MCF 10A (cell line): ENCODE results near the gene ZBTB48. TPM values are rescaled to one million over a fixed set of nuclear protein-coding genes. Genes with fewer than 3 reads are reported as not detected.
A peak's percentile ranks its signal among the peaks of the same experiment; 100 is the strongest.

Experiments
- BruUV-seq: library from RNA; stranded (reverse); fragments of 400-500 nt; replicated peaks from 2 replicates; lab custom pipeline; 2021; lab: Mats Ljungman, UMichigan
- CTCF ChIA-PET: fragments of 300-600 bp; sonication (Branson Sonifier 250); formaldehyde crosslinking; extraction: SDS; loops from one replicate; lab custom pipeline; 2021; ENCODE audit warnings: antibody characterized with exemption, inconsistent platforms; lab: Yijun Ruan, JAX
- POLR2A ChIA-PET: fragments of 300-600, 350-650 bp; sonication (Branson Sonifier 250); formaldehyde crosslinking; extraction: SDS; loops from one replicate; lab custom pipeline; 2020; ENCODE audit warnings: antibody characterized with exemption, inconsistent platforms; lab: Yijun Ruan, JAX
- DNase-seq: peaks from one replicate; pipeline ENCODE4 v3.0.0-alpha.2; 2018; ENCODE audit not compliant: unreplicated experiment
- H3K27ac Mint-ChIP-seq: one replicate; pipeline ENCODE4 v1.8.0; 2022; ENCODE audit warnings: mild to moderate bottlenecking, low read depth, mixed read lengths; ENCODE audit not compliant: unreplicated experiment
- H3K27me3 Mint-ChIP-seq: one replicate; pipeline ENCODE4 v1.8.0; 2022; ENCODE audit warnings: mixed read lengths; ENCODE audit not compliant: insufficient read depth, unreplicated experiment
- H3K36me3 Mint-ChIP-seq: one replicate; pipeline ENCODE4 v1.8.0; 2022; ENCODE audit warnings: mild to moderate bottlenecking, moderate library complexity, mixed read lengths; ENCODE audit not compliant: insufficient read depth, unreplicated experiment
- H3K4me1 Mint-ChIP-seq: one replicate; pipeline ENCODE4 v1.8.0; 2022; ENCODE audit warnings: mixed read lengths; ENCODE audit not compliant: insufficient read depth, unreplicated experiment
- H3K4me3 Mint-ChIP-seq: one replicate; pipeline ENCODE4 v1.8.0; 2022; ENCODE audit warnings: mild to moderate bottlenecking, moderate library complexity, mixed read lengths; ENCODE audit not compliant: unreplicated experiment
- H3K9me3 Mint-ChIP-seq: one replicate; pipeline ENCODE4 v1.8.0; 2022; ENCODE audit warnings: mixed read lengths; ENCODE audit not compliant: unreplicated experiment
- CTCF ChIP-seq: fragments of 200-600 bp; IDR thresholded peaks from one replicate; pipeline ENCODE4 v1.8.0; 2022; ENCODE audit warnings: antibody characterized with exemption, mild to moderate bottlenecking; ENCODE audit not compliant: unreplicated experiment
- intact Hi-C: fragments of 100-400 bp; cut with micrococcal nuclease; formaldehyde crosslinking; loops from 2 replicates; pipeline ENCODE4 v1.14.1; 2022
- total RNA-seq: library from RNA; stranded (reverse); gene quantifications from 2 replicates; pipeline ENCODE4 v1.2.3, GENCODE V29; 2022

The ZBTB48 gene
- total RNA-seq, 1 experiment from 2014 or later, result 40.6 TPM

DNA sequence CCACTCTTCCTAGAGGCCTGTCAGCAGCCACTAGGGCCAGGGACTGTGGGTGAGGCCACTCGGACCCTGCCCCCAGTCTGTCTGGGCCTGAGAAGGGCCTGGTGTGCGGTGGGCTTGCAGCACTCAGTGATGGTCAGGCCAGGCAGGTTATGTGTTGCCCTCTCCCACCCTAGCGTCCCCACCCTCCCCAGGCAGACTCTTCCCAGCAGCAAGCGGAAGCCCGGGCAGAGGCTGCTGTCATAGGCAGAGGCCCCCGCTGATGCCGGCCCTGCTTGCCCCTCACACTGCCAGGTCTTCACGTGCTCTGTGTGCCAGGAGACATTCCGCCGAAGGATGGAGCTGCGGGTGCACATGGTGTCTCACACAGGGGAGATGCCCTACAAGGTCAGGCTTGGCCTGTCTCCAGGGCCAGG is 6.6 kb downstream of the ZBTB48 start:
- POLR2A ChIA-PET, result interaction anchor here (6.9 kb wide), 1 partner anchor 16 kb away, joined by 69 read pairs; the partner anchor contains the start of gene KLHL21
- CTCF ChIA-PET, result interaction anchor here (0.7 kb wide), 1 partner anchor 31 kb away, joined by 4 read pairs; the partner anchor contains the start of gene TAS1R1
- DNase-seq, result no peak
- no TSS peak for BruUV-seq
- no peak for TF ChIP-seq CTCF
- H3K9me3 Mint-ChIP-seq, result no peaks in the 10 kb centered on the region
- H3K4me1 Mint-ChIP-seq, result peaks cover 25% of the 10 kb centered on the region
- peaks cover 38% of the 10 kb centered on the region for H3K36me3 Mint-ChIP-seq
- H3K4me3 Mint-ChIP-seq, result no peak overlapping the region
- H3K27ac Mint-ChIP-seq, result no peak overlapping the region
- H3K27me3 Mint-ChIP-seq, result no peaks in the 10 kb centered on the region
- intact Hi-C loops, result no loop called here

- peak; percentile 38 for DNase-seq
- Mint-ChIP-seq H3K27ac (peak overlapping the region; percentile 66), H3K4me3 (peak overlapping the region; percentile 23), H3K9me3 (no peaks in the 10 kb centered on the region), H3K36me3 (peaks cover 41% of the 10 kb centered on the region), H3K27me3 (no peaks in the 10 kb centered on the region), H3K4me1 (peaks cover 19% of the 10 kb centered on the region)
- BruUV-seq, result no TSS peak
- TF ChIP-seq CTCF, result no peak
- ChIA-PET CTCF (interaction anchor here (0.7 to 1.5 kb wide), 3 partner anchors 8 to 99 kb away, joined by 3 to 6 read pairs (median 4); partner anchors contain the start of genes NOL9 and TAS1R1), POLR2A (interaction anchor here (0.6 to 6.9 kb wide), 11 partner anchors 7 to 97 kb away, joined by 3 to 69 read pairs (median 3); partner anchors contain the start of genes KLHL21, NOL9, PLEKHG5 and ZBTB48)
- intact Hi-C loops, result no loop called here
Observed at GRCh38 chr1:6587261-6588005, 7.6 kb downstream of the ZBTB48 start.

DNA sequence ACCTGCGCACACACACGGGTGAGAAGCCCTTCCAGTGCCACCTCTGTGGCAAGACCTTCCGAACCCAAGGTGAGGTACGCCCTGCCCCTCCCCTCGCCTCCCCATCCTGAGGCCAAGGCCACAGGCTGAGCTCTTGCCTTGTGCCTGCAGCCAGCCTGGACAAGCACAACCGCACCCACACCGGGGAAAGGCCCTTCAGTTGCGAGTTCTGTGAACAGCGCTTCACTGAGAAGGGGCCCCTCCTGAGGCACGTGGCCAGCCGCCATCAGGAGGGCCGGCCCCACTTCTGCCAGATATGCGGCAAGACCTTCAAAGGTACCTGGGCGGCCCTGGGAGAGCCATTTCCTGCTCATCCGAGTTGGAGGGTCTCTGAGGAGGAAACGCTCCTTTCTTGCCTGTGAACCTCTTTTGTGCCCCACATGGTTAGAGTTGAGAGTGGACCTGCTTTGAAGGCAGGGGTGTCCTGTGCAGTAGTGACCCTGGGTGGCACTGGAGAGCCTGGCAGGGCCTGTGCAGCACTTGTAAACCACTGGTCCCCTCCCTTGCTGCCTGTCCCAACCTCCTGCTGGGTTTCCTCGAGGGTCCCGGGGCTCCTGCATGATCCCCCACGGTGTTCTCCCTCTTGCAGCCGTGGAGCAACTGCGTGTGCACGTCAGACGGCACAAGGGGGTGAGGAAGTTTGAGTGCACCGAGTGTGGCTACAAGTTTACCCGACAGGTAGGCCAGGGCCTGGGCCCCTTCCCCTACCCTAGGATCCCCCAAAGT is 8.5 kb downstream of the ZBTB48 start:
- no TSS peak for BruUV-seq
- ChIA-PET CTCF (interaction anchor here (0.6 to 1.5 kb wide), 4 partner anchors 8 to 372 kb away, joined by 3 to 6 read pairs (median 4); partner anchors contain the start of genes NOL9 and TAS1R1), POLR2A (interaction anchor here (0.6 to 6.9 kb wide), 15 partner anchors 8 to 98 kb away, joined by 3 to 69 read pairs (median 3); partner anchors contain the start of genes KLHL21, NOL9, PLEKHG5 and TAS1R1)
- peaks cover 17% of the 10 kb centered on the region for H3K4me1 Mint-ChIP-seq
- no peak for TF ChIP-seq CTCF
- H3K4me3 Mint-ChIP-seq, result peak overlapping the region; percentile 23
- intact Hi-C loops, result no loop called here
- peak overlapping the region; percentile 66 for H3K27ac Mint-ChIP-seq
- peaks cover 49% of the 10 kb centered on the region for H3K36me3 Mint-ChIP-seq
- DNase-seq, result peak; percentile 34
- H3K27me3 Mint-ChIP-seq, result no peaks in the 10 kb centered on the region
- H3K9me3 Mint-ChIP-seq, result no peaks in the 10 kb centered on the region
